Coronary artery (tissue), 2 donors: ENCODE measurements around the gene CAMK2D.

Experiments
- DNase-seq: peaks from one replicate; pipeline ENCODE4 v3.0.0-alpha.2; 2017; ENCODE audit warnings: low spot score
- H3K27ac ChIP-seq, 2 donors: fragments of 200-600 bp; sonication (generic); one replicate each; pipeline ENCODE4 v1.5.1; 2016 to 2019
- H3K4me3 ChIP-seq: fragments of 200-600 bp; sonication (generic); 2 replicates; pipeline ENCODE4 v1.5.1; 2016; ENCODE audit warnings: mild to moderate bottlenecking, moderate library complexity
- CTCF ChIP-seq: fragments of 200-600 bp; sonication (generic); IDR thresholded peaks from one replicate; pipeline ENCODE4 v1.5.1; 2019; ENCODE audit warnings: antibody characterized with exemption

CAMK2D gene

GRCh38 chr4:113559947-113560346 lies 201.6 kb downstream of the CAMK2D start:
- H3K4me3 ChIP-seq, result no peak overlapping the region
- no peak for TF ChIP-seq CTCF
- DNase-seq, result no peak
- H3K27ac ChIP-seq, result no peak overlapping the region

- H3K27ac ChIP-seq, result peak overlapping the region; percentile 57 to 84
- peak overlapping the region; percentile 43 for H3K4me3 ChIP-seq
Observed at GRCh38 chr4:113556382-113557134, 205.0 kb downstream of the CAMK2D start.

GRCh38 chr4:113555868-113556267 lies 205.7 kb downstream of the CAMK2D start:
- DNase-seq, result no peak
- Histone ChIP-seq H3K4me3 (peak overlapping the region; percentile 43), H3K27ac (peak overlapping the region; percentile 57 to 84)
- no peak for TF ChIP-seq CTCF

More at GRCh38 chr4:113556382-113557134, 205.0 kb downstream of the CAMK2D start:
- no peak for TF ChIP-seq CTCF
- no peak for DNase-seq

- no peak for DNase-seq
- no peak for TF ChIP-seq CTCF
- Histone ChIP-seq H3K4me3 (no peak overlapping the region), H3K27ac (no peak overlapping the region)
Observed at GRCh38 chr4:113553082-113553481, 208.5 kb downstream of the CAMK2D start.

- no peak for TF ChIP-seq CTCF
- Histone ChIP-seq H3K27ac (no peak overlapping the region), H3K4me3 (no peak overlapping the region)
- DNase-seq, result no peak
Observed at GRCh38 chr4:113550510-113550909, 211.0 kb downstream of the CAMK2D start.

GRCh38 chr4:113548303-113548702 lies 213.2 kb downstream of the CAMK2D start:
- no peak overlapping the region for H3K4me3 ChIP-seq
- H3K27ac ChIP-seq, result peak overlapping the region; percentile 19 to 35
- TF ChIP-seq CTCF, result no peak
- no peak for DNase-seq

- H3K27ac ChIP-seq, result peak overlapping the region; percentile 19 to 35
Observed at GRCh38 chr4:113547487-113548042, 214.0 kb downstream of the CAMK2D start.

More at GRCh38 chr4:113547487-113548042, 214.0 kb downstream of the CAMK2D start:
- peak; percentile 85 for TF ChIP-seq CTCF
- peak; percentile 86 for DNase-seq
- H3K4me3 ChIP-seq, result no peak overlapping the region
